ENCODE results near the gene NOS1AP.

The NOS1AP gene

GRCh38 chr1:162088281-162088969 is 18.9 kb downstream of the NOS1AP start:
- no peak for TF ChIP-seq CTCF (IDR thresholded peaks at IDR 0.05)
- Histone ChIP-seq H3K36me3 (no peaks in the 10 kb centered on the region), H3K4me1 (peaks cover 0 to 34% (median 0%) of the 10 kb centered on the region in 4 donors), H3K9me3 (no peaks in the 10 kb centered on the region), H3K27me3 (no peaks in the 10 kb centered on the region), H3K27ac (no peak overlapping the region), H3K4me3 (no peak overlapping the region)
- DNase-seq = no peak
- intact Hi-C loops (cut with DNase I; ENCODE audit: low total_unique reads) = no loop called here

- no peaks in the 10 kb centered on the region for H3K27me3 ChIP-seq
- H3K36me3 ChIP-seq = no peaks in the 10 kb centered on the region
- H3K4me1 ChIP-seq = peaks cover 0 to 36% (median 0%) of the 10 kb centered on the region in 4 donors
- DNase-seq = no peak
- H3K27ac ChIP-seq = no peak overlapping the region
- no peak for TF ChIP-seq CTCF (IDR thresholded peaks at IDR 0.05)
- intact Hi-C loops (cut with DNase I; ENCODE audit: low total_unique reads) = no loop called here
- H3K4me3 ChIP-seq = no peak overlapping the region
- no peaks in the 10 kb centered on the region for H3K9me3 ChIP-seq
Measured at GRCh38 chr1:162089748-162090147, 20.3 kb downstream of the NOS1AP start.

- peaks cover 0 to 36% (median 0%) of the 10 kb centered on the region in 4 donors for H3K4me1 ChIP-seq
- no peak for TF ChIP-seq CTCF (IDR thresholded peaks at IDR 0.05)
- H3K4me3 ChIP-seq = no peak overlapping the region
- no peaks in the 10 kb centered on the region for H3K27me3 ChIP-seq
- no peaks in the 10 kb centered on the region for H3K9me3 ChIP-seq
- no peaks in the 10 kb centered on the region for H3K36me3 ChIP-seq
- no peak overlapping the region for H3K27ac ChIP-seq
- intact Hi-C loops (cut with DNase I; ENCODE audit: low total_unique reads) = no loop called here
- no peak for DNase-seq
Measured at GRCh38 chr1:162090378-162090777, 20.9 kb downstream of the NOS1AP start.

- DNase-seq = no peak
- Histone ChIP-seq H3K4me3 (no peak overlapping the region), H3K36me3 (no peaks in the 10 kb centered on the region), H3K27ac (no peak overlapping the region), H3K27me3 (no peaks in the 10 kb centered on the region), H3K9me3 (no peaks in the 10 kb centered on the region), H3K4me1 (peaks cover 0 to 36% (median 0%) of the 10 kb centered on the region in 4 donors)
- intact Hi-C loops (cut with DNase I; ENCODE audit: low total_unique reads) = no loop called here
- no peak for TF ChIP-seq CTCF (IDR thresholded peaks at IDR 0.05)
Measured at GRCh38 chr1:162091681-162092524, 22.4 kb downstream of the NOS1AP start.

- no peaks in the 10 kb centered on the region for H3K9me3 ChIP-seq
- H3K27me3 ChIP-seq = no peaks in the 10 kb centered on the region
- DNase-seq = no peak
- H3K27ac ChIP-seq = no peak overlapping the region
- TF ChIP-seq CTCF (IDR thresholded peaks at IDR 0.05) = no peak
- no peaks in the 10 kb centered on the region for H3K36me3 ChIP-seq
- peaks cover 0 to 36% (median 0%) of the 10 kb centered on the region in 4 donors for H3K4me1 ChIP-seq
- H3K4me3 ChIP-seq = no peak overlapping the region
- intact Hi-C loops (cut with DNase I; ENCODE audit: low total_unique reads) = no loop called here
Measured at GRCh38 chr1:162093095-162093494, 23.6 kb downstream of the NOS1AP start.

Data from tibial artery (tissue), 4 donors.